Fibroblast of lung (primary cell): ENCODE results near the gene UQCC5.

Experiments used
- CTCF ChIP-seq, 2 donors: IDR thresholded peaks in 1 of 2; conservative IDR thresholded peaks in 1 of 2; 1 replicate in 1 of 2; 2 replicates in 1 of 2; pipeline ENCODE4 v1.5.1; 2011 to 2012; ENCODE audit warnings: low read length in 2 of 2, control low read depth in 1 of 2, inconsistent platforms in 1 of 2, low read depth in 1 of 2, mild to moderate bottlenecking in 1 of 2
- EZH2 ChIP-seq: IDR thresholded peaks from 2 replicates; pipeline ENCODE4 v1.5.1; 2012; ENCODE audit warnings: low read length, control low read depth, mild to moderate bottlenecking; ENCODE audit errors: missing control alignments

GRCh38 chr3:52530918-52531826, 5.2 kb upstream of the UQCC5 start:
- TF ChIP-seq EZH2 (no peak), CTCF (conservative IDR thresholded peaks at IDR 0.05 in 1 of 2, IDR thresholded peaks at IDR 0.05 in 1 of 2; ENCODE audit: low read depth in 1 of 2, low read length in 2 of 2) (no peak)
